Body of pancreas (tissue), 4 donors: ENCODE results near the gene CLEC1B. TPM values are rescaled to one million over a fixed set of nuclear protein-coding genes. Genes with fewer than 3 reads are reported as not detected.
A peak's percentile ranks its signal among the peaks of the same experiment; 100 is the strongest.

Experiments used
- ATAC-seq: fragments of 150-250 bp; one replicate; pipeline ENCODE4 v1.9.1; 2016
- DNase-seq, 4 donors: peaks; one replicate each; pipeline ENCODE4 v3.0.0-alpha.2; 2019
- H3K27ac ChIP-seq, 4 donors: fragments of 200-600 bp; sonication (generic); 1 replicate in 3 of 4; 2 replicates in 1 of 4; pipeline versions ENCODE4 v1.5.1 to v1.6.1; 2016 to 2019; ENCODE audit warnings: mild to moderate bottlenecking in 1 of 4, mixed read lengths in 1 of 4, moderate library complexity in 1 of 4
- H3K27me3 ChIP-seq, 2 donors: fragments of 200-600 bp; sonication (generic); one replicate each; pipeline ENCODE4 v1.6.0; 2016; ENCODE audit warnings: mild to moderate bottlenecking in 1 of 2
- H3K36me3 ChIP-seq, 2 donors: fragments of 200-600 bp; sonication (generic); replicated peaks in 1 of 2; 2 replicates each; pipeline ENCODE4 v1.5.1; 2016; ENCODE audit warnings: low read depth in 2 of 2; ENCODE audit not compliant: insufficient read depth in 1 of 2
- H3K4me1 ChIP-seq: fragments of 200-600 bp; sonication (generic); one replicate; pipeline ENCODE4 v1.6.0; 2016
- H3K4me3 ChIP-seq, 2 donors: fragments of 200-600 bp; sonication (generic); 1 replicate in 1 of 2; 2 replicates in 1 of 2; pipeline ENCODE4 v1.5.1; 2016 to 2019
- H3K9me3 ChIP-seq, 3 donors: fragments of 200-600 bp; sonication (generic); 1 replicate in 2 of 3; 2 replicates in 1 of 3; pipeline ENCODE4 v1.5.1; 2016
- POLR2A ChIP-seq, 3 donors: fragments of 450-650 bp; IDR thresholded peaks; one replicate each; pipeline ENCODE4 v1.6.1; 2016; ENCODE audit warnings: antibody characterized with exemption in 3 of 3, mild to moderate bottlenecking in 2 of 3
- WGBS, 2 donors: methylation state at CpG; one replicate each; pipeline ENCODE4 v1.1.5; 2017; 5-methylcytosine and 5-hydroxymethylcytosine counted together
- intact Hi-C: fragments of 100-400 bp; cut with DNase I; formaldehyde crosslinking; loops from one replicate; pipeline ENCODE4 v1.15.1; 2023
- total RNA-seq, 2 donors: library from RNA; depleted of rRNA; stranded (reverse); fragments of >200 nt; gene quantifications; one replicate each; pipeline ENCODE4 v1.1.0, GENCODE V29; 2016
- TF ChIP-seq, protein P1 (sequence below), 7 experiments: fragments of 450-650 bp in 4 of 7; fragments of 200-600 bp in 3 of 7; sonication (generic) in 3 of 7; IDR thresholded peaks; one replicate each; pipeline ENCODE4 v1.5.1; 2016 to 2019; ENCODE audit warnings: antibody characterized with exemption in 7 of 7

Gene CLEC1B
- total RNA-seq, 2 donors from 2014 or later, result not detected

DNA sequence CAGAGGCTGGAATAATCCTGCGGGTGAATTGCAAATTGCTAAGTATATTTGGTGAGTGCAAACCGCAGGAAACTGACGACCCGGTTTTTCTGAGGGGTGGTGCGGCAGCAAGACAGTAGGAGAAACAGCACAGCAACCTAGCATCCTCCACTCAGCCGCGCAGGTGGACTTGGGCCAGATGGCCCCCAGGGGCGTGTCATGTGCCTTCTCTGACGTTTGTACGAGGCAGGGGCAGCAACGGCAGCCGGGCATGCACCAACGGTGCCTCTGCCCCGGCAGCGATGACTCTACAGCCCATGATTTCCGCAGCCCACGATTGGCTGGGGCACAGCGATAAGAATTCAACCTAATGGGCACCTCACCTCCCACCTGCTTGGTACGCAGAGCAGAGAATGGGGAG, 55.7 kb downstream of the CLEC1B start:
- WGBS, 2 donors, result 38 to 43% methylated on average over 17 to 19 of the region's 19 CpGs
- H3K27me3 ChIP-seq, result no peaks in the 10 kb centered on the region
- TF ChIP-seq POLR2A (IDR thresholded peaks at IDR 0.05), result no peak
- TF ChIP-seq, protein P1, sequence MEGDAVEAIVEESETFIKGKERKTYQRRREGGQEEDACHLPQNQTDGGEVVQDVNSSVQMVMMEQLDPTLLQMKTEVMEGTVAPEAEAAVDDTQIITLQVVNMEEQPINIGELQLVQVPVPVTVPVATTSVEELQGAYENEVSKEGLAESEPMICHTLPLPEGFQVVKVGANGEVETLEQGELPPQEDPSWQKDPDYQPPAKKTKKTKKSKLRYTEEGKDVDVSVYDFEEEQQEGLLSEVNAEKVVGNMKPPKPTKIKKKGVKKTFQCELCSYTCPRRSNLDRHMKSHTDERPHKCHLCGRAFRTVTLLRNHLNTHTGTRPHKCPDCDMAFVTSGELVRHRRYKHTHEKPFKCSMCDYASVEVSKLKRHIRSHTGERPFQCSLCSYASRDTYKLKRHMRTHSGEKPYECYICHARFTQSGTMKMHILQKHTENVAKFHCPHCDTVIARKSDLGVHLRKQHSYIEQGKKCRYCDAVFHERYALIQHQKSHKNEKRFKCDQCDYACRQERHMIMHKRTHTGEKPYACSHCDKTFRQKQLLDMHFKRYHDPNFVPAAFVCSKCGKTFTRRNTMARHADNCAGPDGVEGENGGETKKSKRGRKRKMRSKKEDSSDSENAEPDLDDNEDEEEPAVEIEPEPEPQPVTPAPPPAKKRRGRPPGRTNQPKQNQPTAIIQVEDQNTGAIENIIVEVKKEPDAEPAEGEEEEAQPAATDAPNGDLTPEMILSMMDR (IDR thresholded peaks at IDR 0.05), result no peak
- ATAC-seq, result no peak
- DNase-seq, result peak in 1 of 4 donors; percentile 19
- no peaks in the 10 kb centered on the region for H3K36me3 ChIP-seq
- intact Hi-C loops, result no loop called here
- H3K9me3 ChIP-seq, result no peaks in the 10 kb centered on the region
- no peaks in the 10 kb centered on the region for H3K4me1 ChIP-seq
- H3K27ac ChIP-seq, result no peak overlapping the region
- H3K4me3 ChIP-seq, result no peak overlapping the region

Other genes starting within 250 kb of the CLEC1B start
- gene CD69, start 238.2 kb downstream of the CLEC1B start, total RNA-seq, result 1 to 10 TPM; 3.1 to 4.0 TPM
- not detected for gene KLRF1, start 171.6 kb downstream of the CLEC1B start, total RNA-seq
- gene CLEC2B, start 129.8 kb downstream of the CLEC1B start, total RNA-seq, result 1 to 10 TPM in 1 of 2 donors, under 1 TPM in 1; 0.66 to 4.2 TPM
- not detected for gene KLRF2, start 117.6 kb downstream of the CLEC1B start, total RNA-seq
- gene CLEC2A, start 66.8 kb downstream of the CLEC1B start, total RNA-seq, result not detected
- under 1 TPM in 1 of 2 donors, not detected in 1; 0.99 TPM for gene CLEC12A, start 27.7 kb downstream of the CLEC1B start, total RNA-seq
- not detected for gene CLEC12B, start 11.5 kb upstream of the CLEC1B start, total RNA-seq
- under 1 TPM in 1 of 2 donors, not detected in 1; 0.26 TPM for gene CLEC9A, start 31.6 kb upstream of the CLEC1B start, total RNA-seq
- 1 to 10 TPM; 1.3 to 2.6 TPM for gene CLEC1A, start 99.9 kb upstream of the CLEC1B start, total RNA-seq
- gene CLEC7A, start 131.1 kb upstream of the CLEC1B start, total RNA-seq, result 1 to 10 TPM in 1 of 2 donors, not detected in 1; 5.7 TPM
- gene OLR1, start 173.0 kb upstream of the CLEC1B start, total RNA-seq, result 1 to 10 TPM in 1 of 2 donors, under 1 TPM in 1; 0.66 to 5.7 TPM
- under 1 TPM in 1 of 2 donors, not detected in 1; 0.26 TPM for gene TMEM52B, start 179.9 kb upstream of the CLEC1B start, total RNA-seq
- gene GABARAPL1, start 213.8 kb upstream of the CLEC1B start, total RNA-seq, result 10 to 100 TPM; 51.4 to 86.9 TPM